H9 (cell line): ENCODE data around the gene ELOVL2. TPM values are rescaled to one million over a fixed set of nuclear protein-coding genes. Genes with fewer than 3 reads are reported as not detected.

Experiments used
- DNase-seq: peaks from one replicate; pipeline ENCODE4 v3.0.0-alpha.2; 2017
- H2AFZ ChIP-seq: one replicate; pipeline ENCODE4 v1.6.1; 2013; ENCODE audit warnings: mild to moderate bottlenecking, low read length, control low read depth, moderate library complexity
- H2AK5ac ChIP-seq: 2 replicates; pipeline ENCODE4 v1.6.1; 2013; ENCODE audit warnings: low read length, control low read depth, mixed read lengths; ENCODE audit not compliant: insufficient read length
- H2BK120ac ChIP-seq: one replicate; pipeline ENCODE4 v1.6.1; 2013; ENCODE audit warnings: low read depth, mild to moderate bottlenecking, low read length, control low read depth, inconsistent platforms; ENCODE audit not compliant: poor library complexity, severe bottlenecking
- H2BK12ac ChIP-seq: 2 replicates; pipeline ENCODE4 v1.6.1; 2013; ENCODE audit warnings: low read length, control low read depth, mixed read lengths, low read depth; ENCODE audit not compliant: insufficient read length
- H2BK15ac ChIP-seq: 2 replicates; pipeline ENCODE4 v1.6.1; 2013; ENCODE audit warnings: low read depth, low read length, control low read depth
- H2BK20ac ChIP-seq: one replicate; pipeline ENCODE4 v1.6.1; 2013; ENCODE audit warnings: low read depth, mild to moderate bottlenecking, low read length, control low read depth, inconsistent platforms; ENCODE audit not compliant: poor library complexity, severe bottlenecking
- H2BK5ac ChIP-seq: 2 replicates; pipeline ENCODE4 v1.6.1; 2013; ENCODE audit warnings: low read length, control low read depth, mixed read lengths; ENCODE audit not compliant: insufficient read length
- H3K14ac ChIP-seq: 2 replicates; pipeline ENCODE4 v1.6.1; 2013; ENCODE audit warnings: low read length, control low read depth; ENCODE audit not compliant: insufficient read depth
- H3K18ac ChIP-seq: 2 replicates; pipeline ENCODE4 v1.6.1; 2013; ENCODE audit warnings: low read depth, mild to moderate bottlenecking, mixed read lengths, low read length, control low read depth; ENCODE audit not compliant: insufficient read length
- H3K23ac ChIP-seq: 2 replicates; pipeline ENCODE4 v1.6.1; 2013; ENCODE audit warnings: low read length, control low read depth, mixed read lengths, low read depth; ENCODE audit not compliant: insufficient read length
- H3K23me2 ChIP-seq: 2 replicates; pipeline ENCODE4 v1.6.1; 2013; ENCODE audit warnings: low read depth, mild to moderate bottlenecking, mixed read lengths, low read length, control low read depth; ENCODE audit not compliant: insufficient read length, poor library complexity, severe bottlenecking
- H3K27ac ChIP-seq: 2 replicates; pipeline ENCODE4 v1.5.1; 2013; ENCODE audit warnings: low read length, control low read depth, mixed read lengths, low read depth; ENCODE audit not compliant: insufficient read length
- H3K27me3 ChIP-seq: 2 replicates; pipeline ENCODE4 v1.6.1; 2013; ENCODE audit warnings: low read length, control low read depth, inconsistent platforms; ENCODE audit not compliant: insufficient read depth
- H3K4ac ChIP-seq: 2 replicates; pipeline ENCODE4 v1.6.1; 2013; ENCODE audit warnings: low read depth, mild to moderate bottlenecking, control low read depth, inconsistent platforms, low read length, moderate library complexity
- H3K4me1 ChIP-seq: 2 replicates; pipeline ENCODE4 v1.6.1; 2013; ENCODE audit warnings: low read length, control low read depth, inconsistent platforms; ENCODE audit not compliant: insufficient read depth
- H3K4me2 ChIP-seq: 2 replicates; pipeline ENCODE4 v1.6.1; 2013; ENCODE audit warnings: low read length, control low read depth, mixed read lengths; ENCODE audit not compliant: insufficient read length, insufficient read depth
- H3K56ac ChIP-seq: 2 replicates; pipeline ENCODE4 v1.6.1; 2013; ENCODE audit warnings: low read depth, mild to moderate bottlenecking, mixed read lengths, low read length, control low read depth; ENCODE audit not compliant: insufficient read length
- H3K79me1 ChIP-seq: 2 replicates; pipeline ENCODE4 v1.6.1; 2013; ENCODE audit warnings: low read depth, mild to moderate bottlenecking, moderate library complexity, low read length, control low read depth, inconsistent platforms; ENCODE audit not compliant: insufficient read depth, poor library complexity, severe bottlenecking
- H3K79me2 ChIP-seq: 2 replicates; pipeline ENCODE4 v1.6.1; 2013; ENCODE audit warnings: low read length, control low read depth, inconsistent platforms; ENCODE audit not compliant: insufficient read depth
- H3K9ac ChIP-seq: 2 replicates; pipeline ENCODE4 v1.6.1; 2013; ENCODE audit warnings: low read length, control low read depth, mixed read lengths; ENCODE audit not compliant: insufficient read length; ENCODE audit errors: extremely low read depth
- H3K9me3 ChIP-seq: one replicate; pipeline ENCODE4 v1.6.1; 2013; ENCODE audit warnings: low read depth, low read length, inconsistent platforms; ENCODE audit not compliant: control insufficient read depth
- H3T11ph ChIP-seq: one replicate; pipeline ENCODE4 v1.6.1; 2013; ENCODE audit warnings: mild to moderate bottlenecking, low read length, control low read depth, inconsistent platforms
- H4K20me1 ChIP-seq: one replicate; pipeline ENCODE4 v1.6.1; 2013; ENCODE audit not compliant: control insufficient read depth, insufficient read length, insufficient read depth
- H4K5ac ChIP-seq: 2 replicates; pipeline ENCODE4 v1.6.1; 2013; ENCODE audit warnings: low read depth, mild to moderate bottlenecking, mixed read lengths, low read length, control low read depth; ENCODE audit not compliant: insufficient read length
- H4K8ac ChIP-seq: replicated peaks from 2 replicates; pipeline ENCODE4 v1.6.1; 2013; ENCODE audit warnings: low read length, control low read depth, mixed read lengths, low read depth; ENCODE audit not compliant: insufficient read length
- H4K91ac ChIP-seq: 2 replicates; pipeline ENCODE4 v1.6.1; 2013; ENCODE audit warnings: low read depth, mild to moderate bottlenecking, moderate library complexity, mixed read lengths, low read length, control low read depth; ENCODE audit not compliant: insufficient read length
- H3K27ac Mint-ChIP-seq, 3 experiments: 2 replicates in 2 of 3; 3 replicates in 1 of 3; pipeline ENCODE4 v1.8.0; 2020 to 2021; ENCODE audit warnings: mixed read lengths in 3 of 3, mild to moderate bottlenecking in 1 of 3, moderate library complexity in 1 of 3
- H3K27me3 Mint-ChIP-seq: 2 replicates; pipeline ENCODE4 v1.8.0; 2021; ENCODE audit warnings: low read depth, mild to moderate bottlenecking, moderate library complexity, mixed read lengths
- H3K36me3 Mint-ChIP-seq, 3 experiments: 2 replicates in 2 of 3; 3 replicates in 1 of 3; pipeline ENCODE4 v1.8.0; 2020 to 2021; ENCODE audit warnings: low read depth in 3 of 3, mixed read lengths in 3 of 3; ENCODE audit not compliant: insufficient read depth in 1 of 3
- H3K4me1 Mint-ChIP-seq, 2 experiments: 2 replicates each; pipeline ENCODE4 v1.8.0; 2020; ENCODE audit warnings: mixed read lengths in 2 of 2
- H3K4me3 Mint-ChIP-seq, 2 experiments: 2 replicates in 1 of 2; 3 replicates in 1 of 2; pipeline ENCODE4 v1.8.0; 2020 to 2021; ENCODE audit warnings: mild to moderate bottlenecking in 2 of 2, mixed read lengths in 2 of 2, moderate library complexity in 1 of 2
- H3K9me3 Mint-ChIP-seq, 2 experiments: 2 replicates in 1 of 2; 3 replicates in 1 of 2; pipeline ENCODE4 v1.8.0; 2020; ENCODE audit warnings: mild to moderate bottlenecking in 2 of 2, mixed read lengths in 2 of 2, moderate library complexity in 1 of 2
- WGBS: extraction: QIAGEN DNeasy Blood & Tissue Kit; methylation state at CpG from one replicate; pipeline ENCODE4 v1.1.7; 2013; ENCODE audit warnings: missing lambda C conversion rate, low lambda C conversion rate, mixed read lengths; ENCODE audit not compliant: insufficient read length; ENCODE audit errors: extremely low coverage; 5-methylcytosine and 5-hydroxymethylcytosine counted together
- total RNA-seq: library from RNA; stranded (reverse); gene quantifications from 2 replicates; pipeline ENCODE4 v1.2.1, GENCODE V29; 2021
- TF ChIP-seq, protein P1 (sequence below): fragments of 200-600 bp; sonication (generic); conservative IDR thresholded peaks from 3 replicates; pipeline ENCODE4 v1.8.0; 2021; ENCODE audit warnings: antibody characterized with exemption, mild to moderate bottlenecking

The ELOVL2 gene
- total RNA-seq, 1 experiment from 2014 or later, result 0.57 TPM

DNA sequence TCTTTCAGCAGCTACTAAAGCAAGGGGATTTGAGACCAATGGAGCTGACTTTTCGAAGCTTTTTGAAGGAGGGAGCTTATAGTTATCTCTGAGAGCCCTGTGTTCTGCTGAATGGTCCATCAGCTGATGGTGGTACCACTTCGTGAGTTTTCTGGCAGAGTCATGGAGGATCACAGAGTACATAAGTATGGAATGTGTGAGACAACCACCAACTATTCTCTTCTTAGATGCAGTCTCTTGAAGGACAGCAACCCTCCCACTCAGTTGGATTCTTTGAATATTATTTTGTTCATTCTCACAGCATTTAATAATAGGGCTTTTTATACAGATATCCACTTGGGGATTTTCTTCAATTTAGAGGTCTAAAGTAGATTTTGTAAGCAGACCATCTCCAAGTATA lies 75.3 kb downstream of the ELOVL2 start:
- WGBS, result no CpG with 5 or more reads among the region's 2 CpGs
- no peak overlapping the region for H3K18ac ChIP-seq
- H3K9ac ChIP-seq, result no peak overlapping the region
- no peak overlapping the region for H2BK12ac ChIP-seq
- H2BK20ac ChIP-seq, result no peak overlapping the region
- no peak overlapping the region for H3K4me2 ChIP-seq
- no peaks in the 10 kb centered on the region for H3K79me1 ChIP-seq
- Mint-ChIP-seq H3K9me3 (peaks cover 6 to 13% of the 10 kb centered on the region in 2 experiments; a peak in 4 of 5 replicates), H3K36me3 (peaks cover 5 to 13% (median 5%) of the 10 kb centered on the region in 3 experiments; a peak in 6 of 7 replicates), H3K27me3 (peaks cover 42% of the 10 kb centered on the region), H3K27ac (no peak overlapping the region), H3K4me1 (no peaks in the 10 kb centered on the region), H3K4me3 (no peak overlapping the region)
- no peaks in the 10 kb centered on the region for H3K23me2 ChIP-seq
- no peaks in the 10 kb centered on the region for H3K4me1 ChIP-seq
- H4K20me1 ChIP-seq, result no peaks in the 10 kb centered on the region
- H2AK5ac ChIP-seq, result no peak overlapping the region
- no peak overlapping the region for H4K5ac ChIP-seq
- TF ChIP-seq, protein P1, sequence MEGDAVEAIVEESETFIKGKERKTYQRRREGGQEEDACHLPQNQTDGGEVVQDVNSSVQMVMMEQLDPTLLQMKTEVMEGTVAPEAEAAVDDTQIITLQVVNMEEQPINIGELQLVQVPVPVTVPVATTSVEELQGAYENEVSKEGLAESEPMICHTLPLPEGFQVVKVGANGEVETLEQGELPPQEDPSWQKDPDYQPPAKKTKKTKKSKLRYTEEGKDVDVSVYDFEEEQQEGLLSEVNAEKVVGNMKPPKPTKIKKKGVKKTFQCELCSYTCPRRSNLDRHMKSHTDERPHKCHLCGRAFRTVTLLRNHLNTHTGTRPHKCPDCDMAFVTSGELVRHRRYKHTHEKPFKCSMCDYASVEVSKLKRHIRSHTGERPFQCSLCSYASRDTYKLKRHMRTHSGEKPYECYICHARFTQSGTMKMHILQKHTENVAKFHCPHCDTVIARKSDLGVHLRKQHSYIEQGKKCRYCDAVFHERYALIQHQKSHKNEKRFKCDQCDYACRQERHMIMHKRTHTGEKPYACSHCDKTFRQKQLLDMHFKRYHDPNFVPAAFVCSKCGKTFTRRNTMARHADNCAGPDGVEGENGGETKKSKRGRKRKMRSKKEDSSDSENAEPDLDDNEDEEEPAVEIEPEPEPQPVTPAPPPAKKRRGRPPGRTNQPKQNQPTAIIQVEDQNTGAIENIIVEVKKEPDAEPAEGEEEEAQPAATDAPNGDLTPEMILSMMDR, result no peak
- DNase-seq, result no peak
- no peak overlapping the region for H3K27ac ChIP-seq
- H3K56ac ChIP-seq, result no peak overlapping the region
- H3K27me3 ChIP-seq, result peaks cover 2% of the 10 kb centered on the region; the same call in 1 of the 2 replicates
- H2BK15ac ChIP-seq, result no peak overlapping the region
- H3K14ac ChIP-seq, result no peak overlapping the region
- no peaks in the 10 kb centered on the region for H3K79me2 ChIP-seq
- H2BK120ac ChIP-seq, result no peak overlapping the region
- no peak overlapping the region for H2BK5ac ChIP-seq
- no peak overlapping the region for H3K4ac ChIP-seq
- H2AFZ ChIP-seq, result no peak overlapping the region
- H4K8ac ChIP-seq, result no peak overlapping the region
- H3T11ph ChIP-seq, result no peak overlapping the region
- no peaks in the 10 kb centered on the region for H3K9me3 ChIP-seq
- H3K23ac ChIP-seq, result no peak overlapping the region
- H4K91ac ChIP-seq, result no peak overlapping the region
